Measurements from ENCODE around the gene NDST1.

NDST1 gene

DNA sequence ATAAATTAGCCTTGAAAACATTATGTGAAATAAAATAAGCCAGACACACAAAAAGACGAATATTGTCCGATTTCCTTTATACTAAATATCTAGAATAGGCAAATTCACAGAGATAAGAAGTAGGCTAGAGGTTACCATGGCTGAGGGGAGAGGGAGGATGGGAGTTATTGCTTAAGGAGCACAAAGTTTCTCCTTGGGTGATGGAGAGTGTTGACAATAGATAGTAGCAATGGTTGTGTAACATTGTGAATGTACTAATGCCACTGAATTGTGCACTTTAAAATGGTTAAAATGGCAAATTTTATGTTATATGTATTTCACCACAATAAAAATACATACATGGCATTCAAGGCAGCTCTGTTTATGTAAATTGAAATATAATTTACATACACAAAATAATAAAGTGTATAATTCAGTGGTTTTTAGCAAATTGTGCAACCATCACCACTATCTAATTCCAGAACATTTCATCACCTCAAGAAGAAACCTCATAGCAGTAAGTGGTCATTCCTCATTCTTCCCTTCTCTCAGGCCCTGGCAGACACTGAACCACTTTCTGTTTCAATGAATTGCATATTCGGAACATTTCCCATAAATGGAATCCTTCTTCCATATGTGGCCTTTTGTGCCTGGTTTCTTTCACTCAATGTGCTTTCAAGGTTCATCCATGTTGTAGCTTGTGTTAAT, 59.2 kb downstream of the NDST1 start:
- DNase-seq = no peak

GRCh38 chr5:150568663-150569062, 60.7 kb downstream of the NDST1 start:
- no peak for DNase-seq

DNA sequence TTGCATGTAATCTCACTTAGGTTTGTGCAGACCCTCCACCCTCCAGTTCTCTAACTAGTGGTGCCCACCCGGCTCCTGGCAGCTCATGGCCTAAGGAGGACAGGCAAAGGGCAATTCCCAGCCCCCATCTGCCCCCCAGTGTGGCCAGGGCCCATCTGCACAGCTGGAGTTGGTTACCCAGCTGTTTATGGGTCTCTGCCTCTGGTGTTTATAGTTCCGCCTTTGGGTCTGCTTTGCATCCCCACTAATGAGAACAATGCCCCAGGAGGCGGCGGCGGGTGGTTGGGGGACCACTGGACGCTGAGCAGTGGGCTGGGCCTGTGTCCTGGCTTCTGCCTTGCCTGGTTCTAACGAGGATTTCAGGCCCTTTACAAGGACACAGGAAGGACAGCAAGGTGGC, 62.4 kb downstream of the NDST1 start:
- no peak for DNase-seq

- DNase-seq = no peak
Observed at GRCh38 chr5:150571836-150572235, 63.9 kb downstream of the NDST1 start.

DNA sequence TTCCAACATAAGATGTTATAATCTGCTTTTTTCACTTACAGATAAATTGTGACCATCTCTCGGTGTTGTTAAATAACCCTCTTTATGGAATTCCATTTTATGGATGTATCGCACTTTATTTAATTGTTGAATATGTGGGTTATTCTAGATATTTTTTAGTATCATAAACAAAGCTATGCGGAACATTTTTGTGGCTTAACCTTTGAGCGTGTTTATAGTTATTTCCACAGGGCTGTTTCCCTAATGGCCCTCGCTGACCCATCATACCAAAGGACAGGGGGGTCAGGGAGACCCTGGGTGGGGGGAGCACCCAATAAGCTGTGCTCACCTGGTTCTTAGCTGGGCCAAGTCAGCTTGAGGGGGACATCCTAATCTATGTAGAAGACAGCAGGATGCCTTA, 65.3 kb downstream of the NDST1 start:
- DNase-seq = no peak

- DNase-seq = no peak
Observed at GRCh38 chr5:150573867-150574817, 66.2 kb downstream of the NDST1 start.

DNA sequence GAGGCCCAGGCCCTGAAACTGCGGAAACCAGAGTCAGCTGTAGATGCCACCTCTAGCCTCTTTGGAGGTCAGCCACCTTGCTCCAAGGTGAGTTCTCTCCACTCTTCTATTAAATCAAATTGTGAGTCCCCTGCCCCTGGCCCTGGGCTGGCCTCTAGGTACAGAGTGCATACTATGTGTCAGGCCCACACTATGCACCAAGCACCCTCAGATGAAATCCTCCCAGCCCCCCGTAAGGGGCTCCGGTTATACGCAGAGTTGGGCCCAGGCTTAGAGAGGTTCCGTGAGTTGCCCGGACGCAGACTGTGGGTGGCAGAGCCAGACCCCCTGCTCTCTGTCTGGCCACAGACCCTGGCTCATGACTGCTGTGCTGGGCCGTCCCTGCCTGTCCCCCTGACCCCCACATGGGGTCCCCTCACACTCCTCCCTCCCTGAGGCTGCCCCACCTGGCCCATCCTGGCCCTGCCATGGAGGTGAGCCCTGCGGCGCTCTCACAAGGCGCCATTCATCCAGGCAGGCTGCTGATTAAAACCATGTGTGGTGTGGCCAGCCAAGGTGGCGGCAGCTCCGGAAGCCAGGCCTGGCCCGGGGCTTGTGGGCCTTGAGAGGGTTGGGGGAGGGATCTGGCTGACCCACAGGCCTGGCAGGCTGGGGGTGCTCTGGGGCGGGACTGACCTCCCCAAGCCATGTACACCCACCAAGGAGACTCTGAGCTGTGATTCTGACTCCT, 67.1 kb downstream of the NDST1 start:
- DNase-seq = no peak

GRCh38 chr5:150575745-150576448, 68.0 kb downstream of the NDST1 start:
- DNase-seq = no peak

- no peak for DNase-seq
Observed at GRCh38 chr5:150576449-150576949, 68.6 kb downstream of the NDST1 start.

- no peak for DNase-seq
Observed at GRCh38 chr5:150577378-150578139, 69.6 kb downstream of the NDST1 start.

GRCh38 chr5:150578781-150579461, 71.0 kb downstream of the NDST1 start:
- no peak for DNase-seq

DNA sequence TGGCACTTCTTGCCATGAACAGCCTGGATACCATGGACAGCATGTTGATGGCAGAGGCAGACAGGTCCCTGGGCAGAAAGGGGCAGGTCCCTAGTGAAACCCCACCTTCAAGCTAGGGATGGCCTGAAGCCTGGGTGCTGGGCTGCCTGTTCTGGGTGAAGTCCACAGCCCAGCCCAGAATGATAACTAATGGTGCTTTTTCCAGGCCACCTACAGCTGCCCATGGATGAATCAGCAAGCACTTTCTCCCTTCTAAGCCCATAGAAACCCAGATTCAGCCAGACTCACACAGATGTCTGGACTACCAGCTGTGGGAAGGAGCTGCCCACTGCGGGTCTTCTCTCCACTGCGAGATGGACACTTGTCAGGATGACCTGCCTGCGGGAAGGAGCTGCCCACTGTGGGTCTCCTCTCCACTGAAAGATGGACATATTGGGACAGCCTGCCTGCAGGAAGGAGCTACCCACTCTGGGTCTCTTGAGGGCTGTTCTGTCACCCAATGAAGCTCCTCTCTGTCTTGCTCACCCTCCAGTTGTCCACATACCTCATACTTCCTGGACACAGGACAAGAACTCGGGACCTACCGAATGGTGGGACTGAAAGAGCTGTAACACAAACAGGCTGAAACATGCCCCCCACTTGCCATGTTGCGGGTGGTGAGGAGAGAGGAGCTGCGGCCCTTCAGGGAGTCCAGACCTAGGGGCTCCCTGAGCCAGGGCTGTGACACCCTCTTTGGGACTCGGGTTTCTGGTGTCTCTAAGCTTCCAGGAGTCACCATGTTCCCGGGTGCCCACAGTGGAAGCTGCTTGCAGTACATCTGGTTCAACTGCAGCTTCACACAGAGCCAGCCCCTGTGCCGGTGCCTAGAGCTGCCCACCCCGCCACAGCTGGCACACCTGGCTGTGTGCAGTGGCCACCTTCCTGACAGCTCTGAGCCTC, 71.8 kb downstream of the NDST1 start:
- no peak for DNase-seq

- no peak for DNase-seq
Observed at GRCh38 chr5:150580917-150581316, 73.0 kb downstream of the NDST1 start.

DNA sequence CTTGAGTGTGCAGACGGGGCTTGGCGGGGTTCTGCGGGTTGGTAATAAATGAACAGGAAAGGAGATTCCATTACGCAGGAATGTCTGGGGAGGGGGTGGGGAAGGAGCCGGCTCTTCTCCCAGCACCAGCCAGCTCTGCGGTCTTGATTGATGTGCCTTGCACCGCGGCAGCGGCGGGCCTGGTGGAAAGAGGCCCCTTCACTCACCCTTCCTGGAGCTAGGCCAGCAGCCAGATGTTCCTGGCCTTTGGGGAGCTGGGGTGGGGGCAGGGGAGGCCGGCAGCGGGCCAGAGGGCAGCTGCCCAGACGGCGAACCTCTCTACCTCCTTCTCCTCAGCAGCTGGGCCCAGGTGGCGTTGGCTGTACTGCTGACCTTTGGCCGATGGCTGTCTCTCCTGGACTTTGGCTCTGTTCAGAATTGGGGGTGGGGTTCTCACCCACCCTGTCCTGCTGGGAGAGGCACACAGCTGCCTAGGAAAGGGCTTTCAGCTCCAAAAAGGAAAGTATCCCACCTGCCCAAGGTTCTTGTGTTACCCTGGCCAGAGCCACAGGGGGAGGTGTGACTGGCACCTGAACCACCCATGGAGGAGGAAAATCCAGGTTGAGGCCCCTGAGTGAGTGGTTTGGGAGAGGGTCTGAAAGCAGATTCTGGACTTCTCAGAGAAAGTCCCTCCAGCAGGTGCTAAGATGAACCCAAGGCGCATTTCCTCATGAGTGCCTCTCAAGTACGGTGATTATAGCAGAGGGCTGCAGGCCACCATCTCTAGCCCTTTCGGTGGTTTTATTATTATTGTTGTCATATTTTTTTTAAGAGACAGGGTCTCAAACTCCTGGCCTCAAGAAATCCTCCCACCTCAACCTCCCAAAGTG, 74.5 kb downstream of the NDST1 start:
- DNase-seq = no peak

- no peak for DNase-seq
Observed at GRCh38 chr5:150583541-150584225, 75.8 kb downstream of the NDST1 start.

GRCh38 chr5:150584556-150585335, 76.8 kb downstream of the NDST1 start:
- no peak for DNase-seq

Measured in amygdala (tissue), 56 donors.